Measurements from ENCODE around the gene AKAP8. TPM values are rescaled to one million over a fixed set of nuclear protein-coding genes. Genes with fewer than 3 reads are reported as not detected.
"Not testable (repeated sequence)": the region's sequence is repeated elsewhere in the genome, so short reads cannot be mapped to it uniquely, and the experiment has no call there.

The AKAP8 gene
- total and polyA plus RNA-seq, 2 experiments from 2014 or later, result 18.6 to 22.9 TPM

GRCh38 chr19:15335992-15336391 lies 43.6 kb downstream of the AKAP8 start:
- peaks cover 36% of the 10 kb centered on the region for H3K79me2 ChIP-seq
- H3K27me3 ChIP-seq, result not testable (repeated sequence)

GRCh38 chr19:15332311-15332996 lies 47.1 kb downstream of the AKAP8 start, which contains the start of gene BRD4:
Gene BRD4, minus strand, starts transcription at chr19:15332539. Its CDS starts 59,440 bp downstream, at chr19:15273099.
- peaks cover 68% of the 10 kb centered on the region for H3K79me2 ChIP-seq
- H3K9me3 ChIP-seq (ENCODE audit: low read depth), result no peaks in the 10 kb centered on the region
- H3K4me3 ChIP-seq, result peak within 1 kb of the TSS; percentile 96
- H3K27ac ChIP-seq, result peak within 1 kb of the TSS; percentile 97
- 6% methylated on average over 63 of the region's 81 CpGs for WGBS (ENCODE audit: low lambda C conversion rate, missing lambda C conversion rate)
- no peaks in the 10 kb centered on the region for H3K27me3 ChIP-seq
- no peaks in the 10 kb centered on the region for H3K9me2 ChIP-seq (replicated peaks; ENCODE audit: insufficient read depth)
- peak within 1 kb of the TSS; percentile 96 for H2AFZ ChIP-seq
- peak within 1 kb of the TSS; percentile 91 for H3K4me2 ChIP-seq
- DNase-seq (ENCODE audit: low spot score), result peak; percentile 90
- no peaks in the 10 kb centered on the region for H3K36me3 ChIP-seq (replicated peaks; ENCODE audit: insufficient read depth, low read depth)
- peaks cover 41% of the 10 kb centered on the region for H4K20me1 ChIP-seq (ENCODE audit: insufficient read depth, poor library complexity, severe bottlenecking)
- TF ChIP-seq EZH2phosphoT487 (IDR thresholded peaks at IDR 0.05; ENCODE audit: low read depth, severe bottlenecking, unreplicated experiment) (no peak), EZH2 (IDR thresholded peaks at IDR 0.05; ENCODE audit: borderline replicate concordance) (no peak)
- H3K4me1 ChIP-seq (ENCODE audit: insufficient read depth), result peaks cover 21% of the 10 kb centered on the region

More at GRCh38 chr19:15335992-15336391, 43.6 kb downstream of the AKAP8 start:
- not testable (repeated sequence) for H3K4me1 ChIP-seq (ENCODE audit: insufficient read depth); DNase-seq (ENCODE audit: low spot score); H4K20me1 ChIP-seq (ENCODE audit: insufficient read depth, poor library complexity, severe bottlenecking); H3K9me3 ChIP-seq (ENCODE audit: low read depth); H3K27ac ChIP-seq; H3K9me2 ChIP-seq (replicated peaks; ENCODE audit: insufficient read depth); H3K36me3 ChIP-seq (replicated peaks; ENCODE audit: insufficient read depth, low read depth); H2AFZ ChIP-seq; H3K4me3 ChIP-seq; H3K4me2 ChIP-seq
- WGBS (ENCODE audit: low lambda C conversion rate, missing lambda C conversion rate), result 91% methylated on average over 7 of the region's 7 CpGs

- no peaks in the 10 kb centered on the region for H3K9me3 ChIP-seq (ENCODE audit: low read depth)
- H3K36me3 ChIP-seq (replicated peaks; ENCODE audit: insufficient read depth, low read depth), result no peaks in the 10 kb centered on the region
- peak; percentile 84 for DNase-seq (ENCODE audit: low spot score)
- H3K27ac ChIP-seq, result peak overlapping the region; percentile 97
- H3K27me3 ChIP-seq, result no peaks in the 10 kb centered on the region
- H4K20me1 ChIP-seq (ENCODE audit: insufficient read depth, poor library complexity, severe bottlenecking), result peaks cover 49% of the 10 kb centered on the region
- peak overlapping the region; percentile 96 for H3K4me3 ChIP-seq
- peaks cover 76% of the 10 kb centered on the region for H3K79me2 ChIP-seq
- H3K4me2 ChIP-seq, result peak overlapping the region; percentile 89
- H3K4me1 ChIP-seq (ENCODE audit: insufficient read depth), result peaks cover 28% of the 10 kb centered on the region
- WGBS (ENCODE audit: low lambda C conversion rate, missing lambda C conversion rate), result under 1% methylated on average over 63 of the region's 122 CpGs
- H2AFZ ChIP-seq, result no peak overlapping the region
- no peak for TF ChIP-seq CTCF (IDR thresholded peaks at IDR 0.05; ENCODE audit: poor library complexity)
- no peak for TF ChIP-seq EZH2phosphoT487 (IDR thresholded peaks at IDR 0.05; ENCODE audit: low read depth, severe bottlenecking, unreplicated experiment)
- no peak for TF ChIP-seq EZH2 (IDR thresholded peaks at IDR 0.05; ENCODE audit: borderline replicate concordance)
- H3K9me2 ChIP-seq (replicated peaks; ENCODE audit: insufficient read depth), result no peaks in the 10 kb centered on the region
These were observed 47.9 kb downstream of the AKAP8 start for GRCh38 chr19:15331419-15332310.

GRCh38 chr19:15330801-15331418 lies 48.7 kb downstream of the AKAP8 start:
- Histone ChIP-seq H3K79me2 (peaks cover 83% of the 10 kb centered on the region), H3K27me3 (no peaks in the 10 kb centered on the region), H4K20me1 (ENCODE audit: insufficient read depth, poor library complexity, severe bottlenecking) (peaks cover 57% of the 10 kb centered on the region), H3K4me3 (peak overlapping the region; percentile 96), H3K9me3 (ENCODE audit: low read depth) (no peaks in the 10 kb centered on the region), H3K4me1 (ENCODE audit: insufficient read depth) (peaks cover 28% of the 10 kb centered on the region), H3K4me2 (peak overlapping the region; percentile 89), H3K36me3 (replicated peaks; ENCODE audit: insufficient read depth, low read depth) (no peaks in the 10 kb centered on the region), H3K9me2 (replicated peaks; ENCODE audit: insufficient read depth) (no peaks in the 10 kb centered on the region), H2AFZ (no peak overlapping the region), H3K27ac (peak overlapping the region; percentile 97)
- no peak for TF ChIP-seq EZH2 (IDR thresholded peaks at IDR 0.05; ENCODE audit: borderline replicate concordance)
- TF ChIP-seq EZH2phosphoT487 (IDR thresholded peaks at IDR 0.05; ENCODE audit: low read depth, severe bottlenecking, unreplicated experiment), result no peak
- no peak for TF ChIP-seq CTCF (IDR thresholded peaks at IDR 0.05; ENCODE audit: poor library complexity)
- DNase-seq (ENCODE audit: low spot score), result peak; percentile 68
- WGBS (ENCODE audit: low lambda C conversion rate, missing lambda C conversion rate), result 4% methylated on average over 17 of the region's 17 CpGs
